Osteocyte (in vitro differentiated cells): Measurements from ENCODE around the gene ZNF548. TPM values are rescaled to one million over a fixed set of nuclear protein-coding genes. Genes with fewer than 3 reads are reported as not detected.

Experiments used
- DNase-seq: peaks from one replicate; pipeline ENCODE4 v3.0.0; 2021; ENCODE audit warnings: mixed read lengths; ENCODE audit not compliant: unreplicated experiment; ENCODE audit errors: extremely low spot score
- H3K27ac Mint-ChIP-seq: one replicate; pipeline ENCODE4 v1.8.0; 2021; ENCODE audit warnings: mild to moderate bottlenecking, mixed read lengths; ENCODE audit not compliant: unreplicated experiment
- H3K27me3 Mint-ChIP-seq: one replicate; pipeline ENCODE4 v1.8.0; 2021; ENCODE audit warnings: mixed read lengths; ENCODE audit not compliant: unreplicated experiment
- H3K36me3 Mint-ChIP-seq: one replicate; pipeline ENCODE4 v1.8.0; 2021; ENCODE audit warnings: mixed read lengths; ENCODE audit not compliant: unreplicated experiment
- H3K4me1 Mint-ChIP-seq: one replicate; pipeline ENCODE4 v1.8.0; 2021; ENCODE audit warnings: mixed read lengths; ENCODE audit not compliant: unreplicated experiment
- H3K4me3 Mint-ChIP-seq: one replicate; pipeline ENCODE4 v1.8.0; 2021; ENCODE audit warnings: mild to moderate bottlenecking, moderate library complexity, mixed read lengths; ENCODE audit not compliant: unreplicated experiment
- H3K9me3 Mint-ChIP-seq: one replicate; pipeline ENCODE4 v1.8.0; 2021; ENCODE audit warnings: mixed read lengths; ENCODE audit not compliant: unreplicated experiment
- CTCF ChIP-seq: fragments of 200-600 bp; sonication (generic); IDR thresholded peaks from 2 replicates; pipeline ENCODE4 v1.5.0; 2021; ENCODE audit warnings: antibody characterized with exemption, mild to moderate bottlenecking, moderate library complexity
- long read RNA-seq: library from polyadenylated mRNA; unstranded; transcript quantifications from one replicate; pipeline ENCODE4 v2.0.0, GENCODE V29; 2021
- total RNA-seq: library from RNA; stranded (reverse); gene quantifications from 2 replicates; pipeline ENCODE4 v1.2.1, GENCODE V29; 2021

The ZNF548 gene
- total RNA-seq = 18.3 and 19.8 TPM in 2 replicates
- long read RNA-seq, transcript ZNF548-201 (4 exons, 2,115 nt) = major isoform, 30 of 33 reads
- long read RNA-seq, partial matches to known transcripts = 2 of 33 reads
- long read RNA-seq, other reads (novel, unspliced or antisense) = 1 of 33 reads

GRCh38 chr19:57389730-57390598 lies at the start of gene ZNF548:
ZNF548 (plus strand) TSS chr19:57389854; CDS start chr19:57390100, 246 bp downstream.
- Mint-ChIP-seq H3K27ac (peak within 1 kb of the TSS; percentile 97), H3K36me3 (peaks cover 18% of the 10 kb centered on the region), H3K4me1 (peaks cover 20% of the 10 kb centered on the region), H3K9me3 (peaks cover 7% of the 10 kb centered on the region), H3K27me3 (no peaks in the 10 kb centered on the region), H3K4me3 (peak within 1 kb of the TSS; percentile 97)
- peak; percentile 32 for TF ChIP-seq CTCF
- peak; percentile 98 for DNase-seq

GRCh38 chr19:57342582-57342981 lies 47.1 kb upstream of the ZNF548 start:
- Mint-ChIP-seq H3K36me3 (peaks cover 4% of the 10 kb centered on the region), H3K9me3 (no peaks in the 10 kb centered on the region), H3K27ac (no peak overlapping the region), H3K4me3 (no peak overlapping the region), H3K4me1 (no peaks in the 10 kb centered on the region), H3K27me3 (peaks cover 19% of the 10 kb centered on the region)
- no peak for TF ChIP-seq CTCF
- DNase-seq = no peak

GRCh38 chr19:57348136-57348535 lies 41.5 kb upstream of the ZNF548 start:
- Mint-ChIP-seq H3K4me3 (no peak overlapping the region), H3K9me3 (peaks cover 9% of the 10 kb centered on the region), H3K27me3 (peaks cover 19% of the 10 kb centered on the region), H3K4me1 (peaks cover 24% of the 10 kb centered on the region), H3K27ac (no peak overlapping the region), H3K36me3 (peaks cover 16% of the 10 kb centered on the region)
- no peak for TF ChIP-seq CTCF
- DNase-seq = no peak

- peak within 1 kb of the TSS; percentile 91 for H3K27ac Mint-ChIP-seq
- peaks cover 19% of the 10 kb centered on the region for H3K9me3 Mint-ChIP-seq
- H3K4me3 Mint-ChIP-seq = peak within 1 kb of the TSS; percentile 94
- peaks cover 45% of the 10 kb centered on the region for H3K36me3 Mint-ChIP-seq
- TF ChIP-seq CTCF = no peak
- peak; percentile 96 for DNase-seq
- H3K27me3 Mint-ChIP-seq = peaks cover 3% of the 10 kb centered on the region
- peaks cover 24% of the 10 kb centered on the region for H3K4me1 Mint-ChIP-seq
Measured at GRCh38 chr19:57350877-57351805, 38.5 kb upstream of the ZNF548 start, which contains the start of gene ZNF304. ZNF304 (plus strand) TSS chr19:57351271; CDS start chr19:57351665, 394 bp downstream.
